MM.1S (cell line): ENCODE data around the gene AMY2A.

Experiments
- CTCF ChIP-seq: fragments of 300-600 bp; sonication (generic); IDR thresholded peaks from 2 replicates; pipeline ENCODE4 v1.5.1; 2016; ENCODE audit warnings: antibody characterized with exemption, low read length, mixed read lengths
- EZH2 ChIP-seq: fragments of 300-600 bp; sonication (generic); optimal IDR thresholded peaks from 2 replicates; pipeline ENCODE3; 2017; ENCODE audit warnings: low read depth, mild to moderate bottlenecking, antibody characterized with exemption, low read length, mixed read lengths
- EZH2phosphoT487 ChIP-seq: fragments of 300-600 bp; sonication (generic); IDR thresholded peaks from 2 replicates; pipeline ENCODE4 v1.6.1; 2018; ENCODE audit warnings: antibody characterized with exemption, low read length

- no peak for TF ChIP-seq EZH2phosphoT487
- no peak for TF ChIP-seq CTCF
- no peak for TF ChIP-seq EZH2
These were observed 47.7 kb upstream of the AMY2A start for GRCh38 chr1:103569493-103569892.
